ENCODE measurements around the gene SYT3.
A peak's percentile ranks its signal among the peaks of the same experiment; 100 is the strongest.

DNA sequence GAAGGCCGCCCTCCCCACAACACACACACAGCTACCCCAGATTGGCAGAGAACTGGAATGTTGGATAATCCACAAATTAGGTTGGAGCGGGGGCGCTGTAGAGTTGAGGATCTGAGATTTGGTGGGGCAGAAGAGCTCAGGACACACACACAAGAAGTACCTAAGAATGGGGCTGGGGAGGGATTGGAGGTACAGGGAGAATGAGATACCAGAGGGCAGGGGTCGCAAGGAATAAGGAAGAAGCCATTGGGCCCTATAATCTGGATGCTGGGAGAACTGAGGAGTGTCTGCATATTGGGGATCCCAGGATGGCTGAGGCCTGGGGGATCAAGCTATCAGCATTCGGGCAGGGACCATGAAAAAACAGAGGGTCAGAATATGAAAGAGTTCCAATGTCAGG is 11.5 kb downstream of the SYT3 start:
- TF ChIP-seq, protein P1, sequence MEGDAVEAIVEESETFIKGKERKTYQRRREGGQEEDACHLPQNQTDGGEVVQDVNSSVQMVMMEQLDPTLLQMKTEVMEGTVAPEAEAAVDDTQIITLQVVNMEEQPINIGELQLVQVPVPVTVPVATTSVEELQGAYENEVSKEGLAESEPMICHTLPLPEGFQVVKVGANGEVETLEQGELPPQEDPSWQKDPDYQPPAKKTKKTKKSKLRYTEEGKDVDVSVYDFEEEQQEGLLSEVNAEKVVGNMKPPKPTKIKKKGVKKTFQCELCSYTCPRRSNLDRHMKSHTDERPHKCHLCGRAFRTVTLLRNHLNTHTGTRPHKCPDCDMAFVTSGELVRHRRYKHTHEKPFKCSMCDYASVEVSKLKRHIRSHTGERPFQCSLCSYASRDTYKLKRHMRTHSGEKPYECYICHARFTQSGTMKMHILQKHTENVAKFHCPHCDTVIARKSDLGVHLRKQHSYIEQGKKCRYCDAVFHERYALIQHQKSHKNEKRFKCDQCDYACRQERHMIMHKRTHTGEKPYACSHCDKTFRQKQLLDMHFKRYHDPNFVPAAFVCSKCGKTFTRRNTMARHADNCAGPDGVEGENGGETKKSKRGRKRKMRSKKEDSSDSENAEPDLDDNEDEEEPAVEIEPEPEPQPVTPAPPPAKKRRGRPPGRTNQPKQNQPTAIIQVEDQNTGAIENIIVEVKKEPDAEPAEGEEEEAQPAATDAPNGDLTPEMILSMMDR (conservative IDR thresholded peaks at IDR 0.05; ENCODE audit: low read depth, low read length), result peak; percentile 25; the same call in 1 of the 2 replicates
- no peak for TF ChIP-seq EZH2 (IDR thresholded peaks at IDR 0.05; ENCODE audit: low read length, unreplicated experiment)
